Left lung (tissue), 10 donors: Measurements from ENCODE around the gene SKOR2. TPM values are rescaled to one million over a fixed set of nuclear protein-coding genes. Genes with fewer than 3 reads are reported as not detected.
"Not testable (repeated sequence)": the region's sequence is repeated elsewhere in the genome, so short reads cannot be mapped to it uniquely, and the experiment has no call there.

ENCODE experiments used
- ATAC-seq: fragments of 200-7000 bp; cut with Tn5 transposase; one replicate; pipeline ENCODE4 v1.9.1; 2020; ENCODE audit warnings: moderate library complexity
- DNase-seq, 4 donors: peaks; one replicate each; pipeline ENCODE4 v3.0.0-alpha.2; 2013 to 2020
- H3K27ac ChIP-seq, 2 donors: fragments of 200-600 bp; sonication (generic) in 1 of 2; one replicate each; pipeline versions ENCODE4 v1.5.0 to v1.8.0; 2020 to 2021
- H3K27me3 ChIP-seq, 2 donors: fragments of 200-600 bp; sonication (generic) in 1 of 2; one replicate each; pipeline versions ENCODE4 v1.5.0 to v1.8.0; 2020 to 2021
- H3K36me3 ChIP-seq, 2 donors: fragments of 200-600 bp; sonication (generic) in 1 of 2; one replicate each; pipeline versions ENCODE4 v1.5.0 to v1.8.0; 2020 to 2021
- H3K4me1 ChIP-seq, 2 donors: fragments of 200-600 bp; one replicate each; pipeline ENCODE4 v1.8.0; 2021
- H3K4me3 ChIP-seq, 2 donors: fragments of 200-600 bp; sonication (generic) in 1 of 2; one replicate each; pipeline versions ENCODE4 v1.5.0 to v1.8.0; 2020 to 2021; ENCODE audit warnings: mild to moderate bottlenecking in 1 of 2
- H3K9me3 ChIP-seq, 2 donors: fragments of 200-600 bp; sonication (generic) in 1 of 2; one replicate each; pipeline versions ENCODE4 v1.5.0 to v1.8.0; 2020 to 2021
- CTCF ChIP-seq, 2 donors: fragments of 200-600 bp; sonication (generic) in 1 of 2; IDR thresholded peaks; one replicate each; pipeline versions ENCODE4 v1.5.0 to v1.8.0; 2021; ENCODE audit warnings: antibody characterized with exemption in 2 of 2
- intact Hi-C, 2 donors: fragments of 100-400 bp; cut with DNase I; formaldehyde crosslinking; loops; one replicate each; pipeline versions ENCODE4 v1.11.2 to v1.14.2; 2022
- polyA plus RNA-seq, 6 donors: library from polyadenylated mRNA; unstranded; fragments of 120-200 nt; gene quantifications; one replicate each; pipeline ENCODE4 v1.2.1, GENCODE V29; 2013; ENCODE audit not compliant: insufficient read length in 6 of 6
- total RNA-seq, 2 donors: library from RNA; stranded (reverse); fragmentation: NEBNext Ultra II Directional; extraction: Animal tissue kit (Norgen Biotek cat#: 25700); gene quantifications; one replicate each; pipeline ENCODE4 v1.2.1, GENCODE V29; 2021
- donor health status: DM: no; HTN: yes; CAD: no.
- donor health status: DM: no; HTN: no; CAD: no.

The SKOR2 gene
- total and polyA plus RNA-seq, 8 donors = 0.11 TPM; not detected in 7

GRCh38 chr18:47191961-47192360 lies 59.5 kb downstream of the SKOR2 start:
- ATAC-seq (no peak), DNase-seq (no peak)
- Histone ChIP-seq H3K36me3 (no peaks in the 10 kb centered on the region), H3K27ac (no peak overlapping the region), H3K9me3 (no peaks in the 10 kb centered on the region), H3K27me3 (peaks cover 0 to 8% of the 10 kb centered on the region in 2 donors), H3K4me3 (no peak overlapping the region), H3K4me1 (no peaks in the 10 kb centered on the region)
- intact Hi-C loops = no loop called here
- no peak for TF ChIP-seq CTCF (IDR thresholded peaks at IDR 0.05)

- Histone ChIP-seq H3K9me3 (peaks cover 0 to 7% of the 10 kb centered on the region in 2 donors), H3K4me1 (no peaks in the 10 kb centered on the region), H3K4me3 (no peak overlapping the region), H3K27me3 (peaks cover 0 to 8% of the 10 kb centered on the region in 2 donors), H3K36me3 (no peaks in the 10 kb centered on the region), H3K27ac (no peak overlapping the region)
- no peak for DNase-seq
- TF ChIP-seq CTCF (IDR thresholded peaks at IDR 0.05) = no peak
- intact Hi-C loops = no loop called here
- no peak for ATAC-seq
Observed at GRCh38 chr18:47187721-47188120, 63.7 kb downstream of the SKOR2 start.

- Histone ChIP-seq H3K9me3 (peaks cover 0 to 7% of the 10 kb centered on the region in 2 donors), H3K4me1 (no peaks in the 10 kb centered on the region), H3K36me3 (no peaks in the 10 kb centered on the region), H3K4me3 (no peak overlapping the region), H3K27me3 (peaks cover 0 to 8% of the 10 kb centered on the region in 2 donors), H3K27ac (no peak overlapping the region)
- DNase-seq = peak in 1 of 4 donors; percentile 54
- intact Hi-C loops = no loop called here
- peak; percentile 91 for ATAC-seq
- no peak for TF ChIP-seq CTCF (IDR thresholded peaks at IDR 0.05)
Observed at GRCh38 chr18:47184419-47185050, 66.9 kb downstream of the SKOR2 start.

- H3K4me3 ChIP-seq, ATAC-seq, H3K9me3 ChIP-seq, H3K4me1 ChIP-seq, H3K27me3 ChIP-seq, DNase-seq, H3K27ac ChIP-seq, intact Hi-C loops, H3K36me3 ChIP-seq: not testable (repeated sequence)
Observed at GRCh38 chr18:47182156-47182555, 69.3 kb downstream of the SKOR2 start.

- Histone ChIP-seq H3K4me1 (no peaks in the 10 kb centered on the region), H3K9me3 (peaks cover 0 to 7% of the 10 kb centered on the region in 2 donors), H3K27ac (no peak overlapping the region), H3K4me3 (no peak overlapping the region), H3K27me3 (no peaks in the 10 kb centered on the region), H3K36me3 (no peaks in the 10 kb centered on the region)
- ATAC-seq (no peak), DNase-seq (no peak)
- TF ChIP-seq CTCF (IDR thresholded peaks at IDR 0.05) = no peak
- intact Hi-C loops = no loop called here
Observed at GRCh38 chr18:47180765-47181164, 70.7 kb downstream of the SKOR2 start.

- H3K27me3 ChIP-seq = no peaks in the 10 kb centered on the region
- no peaks in the 10 kb centered on the region for H3K36me3 ChIP-seq
- TF ChIP-seq CTCF (IDR thresholded peaks at IDR 0.05) = no peak
- ATAC-seq = no peak
- no peak overlapping the region for H3K27ac ChIP-seq
- H3K4me3 ChIP-seq = no peak overlapping the region
- peak in 1 of 4 donors; percentile 10 for DNase-seq
- H3K9me3 ChIP-seq = peaks cover 0 to 3% of the 10 kb centered on the region in 2 donors
- intact Hi-C loops = no loop called here
- peaks cover 5 to 10% of the 10 kb centered on the region in 2 donors for H3K4me1 ChIP-seq
Observed at GRCh38 chr18:47179520-47179919, 71.9 kb downstream of the SKOR2 start.
